HEK293 (cell line): Measurements from ENCODE around the gene HCFC1.
A peak's percentile ranks its signal among the peaks of the same experiment; 100 is the strongest.

Source experiments
- BCL11A ChIP-seq: fragments of 450-650 bp; formaldehyde crosslinking; IDR thresholded peaks from 2 replicates; pipeline ENCODE4 v1.5.1; 2016; ENCODE audit warnings: low read depth, missing biosample characterization, missing genetic modification characterization
- BCL11B ChIP-seq: fragments of 450-650 bp; formaldehyde crosslinking; IDR thresholded peaks from 2 replicates; pipeline ENCODE4 v1.5.1; 2016; ENCODE audit warnings: low read depth, missing biosample characterization, missing genetic modification characterization
- GLI4 ChIP-seq: fragments of 450-650 bp; formaldehyde crosslinking; IDR thresholded peaks from 2 replicates; pipeline ENCODE4 v1.5.1; 2016; ENCODE audit warnings: missing biosample characterization, missing genetic modification characterization
- GLIS1 ChIP-seq: fragments of 450-650 bp; formaldehyde crosslinking; IDR thresholded peaks from 2 replicates; pipeline ENCODE4 v1.5.1; 2016; ENCODE audit warnings: missing biosample characterization, missing genetic modification characterization
- HOXC10 ChIP-seq: sonication (generic); formaldehyde crosslinking; IDR thresholded peaks from 2 replicates; pipeline ENCODE4 v1.8.1; 2023; ENCODE audit warnings: mild to moderate bottlenecking, missing genetic modification reagents
- KLF16 ChIP-seq: fragments of 450-650 bp; formaldehyde crosslinking; IDR thresholded peaks from 2 replicates; pipeline ENCODE4 v1.5.1; 2017; ENCODE audit warnings: missing biosample characterization, missing genetic modification characterization
- OSR2 ChIP-seq: fragments of 450-650 bp; formaldehyde crosslinking; IDR thresholded peaks from 2 replicates; pipeline ENCODE4 v1.5.1; 2016; ENCODE audit warnings: missing biosample characterization, missing genetic modification characterization
- SCRT1 ChIP-seq: fragments of 450-650 bp; formaldehyde crosslinking; IDR thresholded peaks from 2 replicates; pipeline ENCODE4 v1.5.1; 2016; ENCODE audit warnings: missing biosample characterization, missing genetic modification characterization, borderline replicate concordance
- ZBTB48 ChIP-seq: fragments of 450-650 bp; formaldehyde crosslinking; IDR thresholded peaks from 2 replicates; pipeline ENCODE4 v1.5.1; 2016; ENCODE audit warnings: missing biosample characterization, missing genetic modification characterization
- ZNF133 ChIP-seq: fragments of 450-650 bp; formaldehyde crosslinking; IDR thresholded peaks from 2 replicates; pipeline ENCODE4 v1.5.1; 2016; ENCODE audit warnings: missing biosample characterization, missing genetic modification characterization
- ZNF138 ChIP-seq: fragments of 450-650 bp; formaldehyde crosslinking; IDR thresholded peaks from 2 replicates; pipeline ENCODE4 v1.5.1; 2016; ENCODE audit warnings: missing biosample characterization, missing genetic modification characterization, borderline replicate concordance
- ZNF157 ChIP-seq: fragments of 450-650 bp; formaldehyde crosslinking; IDR thresholded peaks from 2 replicates; pipeline ENCODE4 v1.5.1; 2016; ENCODE audit warnings: missing biosample characterization, missing genetic modification characterization
- ZNF248 ChIP-seq: fragments of 450-650 bp; formaldehyde crosslinking; IDR thresholded peaks from 2 replicates; pipeline ENCODE4 v1.5.1; 2017; ENCODE audit warnings: missing biosample characterization, missing genetic modification characterization
- ZNF324 ChIP-seq: fragments of 450-650 bp; formaldehyde crosslinking; IDR thresholded peaks from 2 replicates; pipeline ENCODE4 v1.5.1; 2016; ENCODE audit warnings: missing biosample characterization, missing genetic modification characterization
- ZNF350 ChIP-seq: fragments of 450-650 bp; formaldehyde crosslinking; IDR thresholded peaks from 2 replicates; pipeline ENCODE4 v1.5.0; 2017; ENCODE audit warnings: missing biosample characterization, mild to moderate bottlenecking, missing genetic modification characterization
- ZNF366 ChIP-seq: fragments of 450-650 bp; formaldehyde crosslinking; conservative IDR thresholded peaks from 2 replicates; pipeline ENCODE4 v1.5.1; 2016; ENCODE audit warnings: missing biosample characterization, missing genetic modification characterization
- ZNF416 ChIP-seq: fragments of 450-650 bp; formaldehyde crosslinking; IDR thresholded peaks from 2 replicates; pipeline ENCODE4 v1.5.1; 2016; ENCODE audit warnings: missing biosample characterization, missing genetic modification characterization
- ZNF423 ChIP-seq: fragments of 450-650 bp; formaldehyde crosslinking; IDR thresholded peaks from 2 replicates; pipeline ENCODE4 v1.5.1; 2016; ENCODE audit warnings: missing biosample characterization, missing genetic modification characterization
- ZNF521 ChIP-seq: fragments of 450-650 bp; formaldehyde crosslinking; IDR thresholded peaks from 2 replicates; pipeline ENCODE4 v1.5.1; 2017; ENCODE audit warnings: missing biosample characterization, mild to moderate bottlenecking, missing genetic modification characterization
- TF ChIP-seq, protein P1 (sequence below): fragments of 450-650 bp; formaldehyde crosslinking; IDR thresholded peaks from 2 replicates; pipeline ENCODE4 v1.5.1; 2016; ENCODE audit warnings: missing biosample characterization, missing genetic modification characterization, borderline replicate concordance
- TF ChIP-seq, protein P2 (sequence below): fragments of 450-650 bp; formaldehyde crosslinking; conservative IDR thresholded peaks from 2 replicates; pipeline ENCODE4 v1.5.1; 2016; ENCODE audit warnings: low read depth, missing biosample characterization, missing genetic modification characterization
- TF ChIP-seq, protein P3 (sequence below): fragments of 450-650 bp; formaldehyde crosslinking; IDR thresholded peaks from 2 replicates; pipeline ENCODE4 v1.5.1; 2017; ENCODE audit warnings: missing biosample characterization, missing genetic modification characterization
- TF ChIP-seq, protein P4 (sequence below): fragments of 450-650 bp; formaldehyde crosslinking; optimal IDR thresholded peaks from 2 replicates; pipeline ENCODE3; 2016; ENCODE audit warnings: missing biosample characterization, mild to moderate bottlenecking, missing genetic modification characterization
- TF ChIP-seq, protein P5 (sequence below): fragments of 450-650 bp; formaldehyde crosslinking; IDR thresholded peaks from 2 replicates; pipeline ENCODE4 v1.5.1; 2017; ENCODE audit warnings: missing biosample characterization, missing genetic modification characterization

HCFC1 gene

DNA sequence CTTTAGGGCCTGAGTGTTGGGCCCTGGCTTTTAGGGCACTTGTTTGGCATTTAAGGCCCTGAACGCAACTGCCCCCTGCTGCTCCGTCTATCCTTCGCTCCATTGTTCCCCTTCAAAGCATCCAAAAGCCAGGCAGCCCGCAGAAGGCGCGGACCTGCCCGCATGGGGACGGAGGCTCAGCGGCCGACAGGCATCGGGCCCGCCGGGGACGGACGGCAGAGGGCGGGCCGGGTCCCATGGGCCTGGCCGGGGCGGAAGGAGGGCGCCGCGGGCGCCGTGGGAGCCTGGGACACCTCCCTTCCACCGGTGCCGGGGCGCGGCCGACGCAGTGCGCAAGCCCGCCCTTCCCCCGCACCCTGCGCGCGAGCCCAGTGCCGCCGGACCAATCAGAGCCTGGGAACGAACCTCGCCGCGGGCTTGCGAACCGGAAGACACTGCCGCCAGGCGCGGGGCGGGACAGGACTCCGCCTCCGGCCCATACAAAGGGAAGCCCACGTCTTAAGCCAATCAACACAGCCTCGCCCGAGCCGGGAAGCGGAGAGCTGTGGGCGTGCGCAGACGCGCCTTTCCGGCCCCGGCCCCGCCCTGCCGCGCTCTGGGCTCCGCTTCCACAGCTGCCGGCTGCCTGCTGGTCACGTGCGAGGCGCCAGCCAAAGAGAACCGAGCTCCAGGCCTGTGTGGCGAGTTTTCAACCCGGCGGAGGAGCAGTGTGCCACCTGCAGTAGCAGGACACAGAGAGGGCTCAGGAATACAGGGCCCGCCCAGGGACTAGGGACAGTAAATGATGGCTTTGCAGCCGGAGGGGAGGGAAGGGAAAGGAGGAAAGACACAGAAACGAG lies 43.5 kb downstream of the HCFC1 start (continued):
- TF ChIP-seq ZNF416 (tag by site-specific recombination) (no peak), ZNF521 (no peak), ZNF423 (peak; percentile 46; the same call in 1 of the 2 replicates), GLI4 (tag by site-specific recombination) (no peak; the same call in 1 of the 2 replicates), ZNF366 (tag by site-specific recombination) (no peak), BCL11A (no peak), BCL11B (tag by site-specific recombination) (0 out of 2 replicates have a peak, but pooled peaks have one; percentile 30), ZNF157 (tag by site-specific recombination) (no peak), ZNF324 (tag by site-specific recombination) (no peak), ZNF350 (tag by site-specific recombination) (no peak), KLF16 (tag by site-specific recombination) (no peak), HOXC10 (CRISPR knock-in tag) (peak; percentile 62; the same call in 1 of the 2 replicates), ZNF138 (tag by site-specific recombination) (no peak), SCRT1 (tag by site-specific recombination) (no peak), ZNF133 (tag by site-specific recombination) (no peak), ZBTB48 (peak; percentile 70; the same call in 1 of the 2 replicates), ZNF248 (tag by site-specific recombination) (no peak), OSR2 (peak; percentile 95), GLIS1 (peak; percentile 51)
- TF ChIP-seq, protein P1, sequence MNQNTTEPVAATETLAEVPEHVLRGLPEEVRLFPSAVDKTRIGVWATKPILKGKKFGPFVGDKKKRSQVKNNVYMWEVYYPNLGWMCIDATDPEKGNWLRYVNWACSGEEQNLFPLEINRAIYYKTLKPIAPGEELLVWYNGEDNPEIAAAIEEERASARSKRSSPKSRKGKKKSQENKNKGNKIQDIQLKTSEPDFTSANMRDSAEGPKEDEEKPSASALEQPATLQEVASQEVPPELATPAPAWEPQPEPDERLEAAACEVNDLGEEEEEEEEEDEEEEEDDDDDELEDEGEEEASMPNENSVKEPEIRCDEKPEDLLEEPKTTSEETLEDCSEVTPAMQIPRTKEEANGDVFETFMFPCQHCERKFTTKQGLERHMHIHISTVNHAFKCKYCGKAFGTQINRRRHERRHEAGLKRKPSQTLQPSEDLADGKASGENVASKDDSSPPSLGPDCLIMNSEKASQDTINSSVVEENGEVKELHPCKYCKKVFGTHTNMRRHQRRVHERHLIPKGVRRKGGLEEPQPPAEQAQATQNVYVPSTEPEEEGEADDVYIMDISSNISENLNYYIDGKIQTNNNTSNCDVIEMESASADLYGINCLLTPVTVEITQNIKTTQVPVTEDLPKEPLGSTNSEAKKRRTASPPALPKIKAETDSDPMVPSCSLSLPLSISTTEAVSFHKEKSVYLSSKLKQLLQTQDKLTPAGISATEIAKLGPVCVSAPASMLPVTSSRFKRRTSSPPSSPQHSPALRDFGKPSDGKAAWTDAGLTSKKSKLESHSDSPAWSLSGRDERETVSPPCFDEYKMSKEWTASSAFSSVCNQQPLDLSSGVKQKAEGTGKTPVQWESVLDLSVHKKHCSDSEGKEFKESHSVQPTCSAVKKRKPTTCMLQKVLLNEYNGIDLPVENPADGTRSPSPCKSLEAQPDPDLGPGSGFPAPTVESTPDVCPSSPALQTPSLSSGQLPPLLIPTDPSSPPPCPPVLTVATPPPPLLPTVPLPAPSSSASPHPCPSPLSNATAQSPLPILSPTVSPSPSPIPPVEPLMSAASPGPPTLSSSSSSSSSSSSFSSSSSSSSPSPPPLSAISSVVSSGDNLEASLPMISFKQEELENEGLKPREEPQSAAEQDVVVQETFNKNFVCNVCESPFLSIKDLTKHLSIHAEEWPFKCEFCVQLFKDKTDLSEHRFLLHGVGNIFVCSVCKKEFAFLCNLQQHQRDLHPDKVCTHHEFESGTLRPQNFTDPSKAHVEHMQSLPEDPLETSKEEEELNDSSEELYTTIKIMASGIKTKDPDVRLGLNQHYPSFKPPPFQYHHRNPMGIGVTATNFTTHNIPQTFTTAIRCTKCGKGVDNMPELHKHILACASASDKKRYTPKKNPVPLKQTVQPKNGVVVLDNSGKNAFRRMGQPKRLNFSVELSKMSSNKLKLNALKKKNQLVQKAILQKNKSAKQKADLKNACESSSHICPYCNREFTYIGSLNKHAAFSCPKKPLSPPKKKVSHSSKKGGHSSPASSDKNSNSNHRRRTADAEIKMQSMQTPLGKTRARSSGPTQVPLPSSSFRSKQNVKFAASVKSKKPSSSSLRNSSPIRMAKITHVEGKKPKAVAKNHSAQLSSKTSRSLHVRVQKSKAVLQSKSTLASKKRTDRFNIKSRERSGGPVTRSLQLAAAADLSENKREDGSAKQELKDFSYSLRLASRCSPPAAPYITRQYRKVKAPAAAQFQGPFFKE, result no peak
- TF ChIP-seq, protein P2, sequence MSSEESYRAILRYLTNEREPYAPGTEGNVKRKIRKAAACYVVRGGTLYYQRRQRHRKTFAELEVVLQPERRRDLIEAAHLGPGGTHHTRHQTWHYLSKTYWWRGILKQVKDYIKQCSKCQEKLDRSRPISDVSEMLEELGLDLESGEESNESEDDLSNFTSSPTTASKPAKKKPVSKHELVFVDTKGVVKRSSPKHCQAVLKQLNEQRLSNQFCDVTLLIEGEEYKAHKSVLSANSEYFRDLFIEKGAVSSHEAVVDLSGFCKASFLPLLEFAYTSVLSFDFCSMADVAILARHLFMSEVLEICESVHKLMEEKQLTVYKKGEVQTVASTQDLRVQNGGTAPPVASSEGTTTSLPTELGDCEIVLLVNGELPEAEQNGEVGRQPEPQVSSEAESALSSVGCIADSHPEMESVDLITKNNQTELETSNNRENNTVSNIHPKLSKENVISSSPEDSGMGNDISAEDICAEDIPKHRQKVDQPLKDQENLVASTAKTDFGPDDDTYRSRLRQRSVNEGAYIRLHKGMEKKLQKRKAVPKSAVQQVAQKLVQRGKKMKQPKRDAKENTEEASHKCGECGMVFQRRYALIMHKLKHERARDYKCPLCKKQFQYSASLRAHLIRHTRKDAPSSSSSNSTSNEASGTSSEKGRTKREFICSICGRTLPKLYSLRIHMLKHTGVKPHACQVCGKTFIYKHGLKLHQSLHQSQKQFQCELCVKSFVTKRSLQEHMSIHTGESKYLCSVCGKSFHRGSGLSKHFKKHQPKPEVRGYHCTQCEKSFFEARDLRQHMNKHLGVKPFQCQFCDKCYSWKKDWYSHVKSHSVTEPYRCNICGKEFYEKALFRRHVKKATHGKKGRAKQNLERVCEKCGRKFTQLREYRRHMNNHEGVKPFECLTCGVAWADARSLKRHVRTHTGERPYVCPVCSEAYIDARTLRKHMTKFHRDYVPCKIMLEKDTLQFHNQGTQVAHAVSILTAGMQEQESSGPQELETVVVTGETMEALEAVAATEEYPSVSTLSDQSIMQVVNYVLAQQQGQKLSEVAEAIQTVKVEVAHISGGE, result peak; percentile 91
- TF ChIP-seq, protein P3, sequence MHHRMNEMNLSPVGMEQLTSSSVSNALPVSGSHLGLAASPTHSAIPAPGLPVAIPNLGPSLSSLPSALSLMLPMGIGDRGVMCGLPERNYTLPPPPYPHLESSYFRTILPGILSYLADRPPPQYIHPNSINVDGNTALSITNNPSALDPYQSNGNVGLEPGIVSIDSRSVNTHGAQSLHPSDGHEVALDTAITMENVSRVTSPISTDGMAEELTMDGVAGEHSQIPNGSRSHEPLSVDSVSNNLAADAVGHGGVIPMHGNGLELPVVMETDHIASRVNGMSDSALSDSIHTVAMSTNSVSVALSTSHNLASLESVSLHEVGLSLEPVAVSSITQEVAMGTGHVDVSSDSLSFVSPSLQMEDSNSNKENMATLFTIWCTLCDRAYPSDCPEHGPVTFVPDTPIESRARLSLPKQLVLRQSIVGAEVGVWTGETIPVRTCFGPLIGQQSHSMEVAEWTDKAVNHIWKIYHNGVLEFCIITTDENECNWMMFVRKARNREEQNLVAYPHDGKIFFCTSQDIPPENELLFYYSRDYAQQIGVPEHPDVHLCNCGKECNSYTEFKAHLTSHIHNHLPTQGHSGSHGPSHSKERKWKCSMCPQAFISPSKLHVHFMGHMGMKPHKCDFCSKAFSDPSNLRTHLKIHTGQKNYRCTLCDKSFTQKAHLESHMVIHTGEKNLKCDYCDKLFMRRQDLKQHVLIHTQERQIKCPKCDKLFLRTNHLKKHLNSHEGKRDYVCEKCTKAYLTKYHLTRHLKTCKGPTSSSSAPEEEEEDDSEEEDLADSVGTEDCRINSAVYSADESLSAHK (tag by site-specific recombination), result no peak
- TF ChIP-seq, protein P4, sequence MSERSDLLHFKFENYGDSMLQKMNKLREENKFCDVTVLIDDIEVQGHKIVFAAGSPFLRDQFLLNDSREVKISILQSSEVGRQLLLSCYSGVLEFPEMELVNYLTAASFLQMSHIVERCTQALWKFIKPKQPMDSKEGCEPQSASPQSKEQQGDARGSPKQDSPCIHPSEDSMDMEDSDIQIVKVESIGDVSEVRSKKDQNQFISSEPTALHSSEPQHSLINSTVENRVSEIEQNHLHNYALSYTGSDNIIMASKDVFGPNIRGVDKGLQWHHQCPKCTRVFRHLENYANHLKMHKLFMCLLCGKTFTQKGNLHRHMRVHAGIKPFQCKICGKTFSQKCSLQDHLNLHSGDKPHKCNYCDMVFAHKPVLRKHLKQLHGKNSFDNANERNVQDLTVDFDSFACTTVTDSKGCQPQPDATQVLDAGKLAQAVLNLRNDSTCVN (tag by site-specific recombination), result peak; percentile 98
- TF ChIP-seq, protein P5, sequence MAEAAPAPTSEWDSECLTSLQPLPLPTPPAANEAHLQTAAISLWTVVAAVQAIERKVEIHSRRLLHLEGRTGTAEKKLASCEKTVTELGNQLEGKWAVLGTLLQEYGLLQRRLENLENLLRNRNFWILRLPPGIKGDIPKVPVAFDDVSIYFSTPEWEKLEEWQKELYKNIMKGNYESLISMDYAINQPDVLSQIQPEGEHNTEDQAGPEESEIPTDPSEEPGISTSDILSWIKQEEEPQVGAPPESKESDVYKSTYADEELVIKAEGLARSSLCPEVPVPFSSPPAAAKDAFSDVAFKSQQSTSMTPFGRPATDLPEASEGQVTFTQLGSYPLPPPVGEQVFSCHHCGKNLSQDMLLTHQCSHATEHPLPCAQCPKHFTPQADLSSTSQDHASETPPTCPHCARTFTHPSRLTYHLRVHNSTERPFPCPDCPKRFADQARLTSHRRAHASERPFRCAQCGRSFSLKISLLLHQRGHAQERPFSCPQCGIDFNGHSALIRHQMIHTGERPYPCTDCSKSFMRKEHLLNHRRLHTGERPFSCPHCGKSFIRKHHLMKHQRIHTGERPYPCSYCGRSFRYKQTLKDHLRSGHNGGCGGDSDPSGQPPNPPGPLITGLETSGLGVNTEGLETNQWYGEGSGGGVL (tag by site-specific recombination), result no peak
